ENCODE results near the gene ZER1. TPM values are rescaled to one million over a fixed set of nuclear protein-coding genes. Genes with fewer than 3 reads are reported as not detected.

The ZER1 gene
- total RNA-seq, 2 experiments from 2014 or later: 11.0 to 15.1 TPM

DNA sequence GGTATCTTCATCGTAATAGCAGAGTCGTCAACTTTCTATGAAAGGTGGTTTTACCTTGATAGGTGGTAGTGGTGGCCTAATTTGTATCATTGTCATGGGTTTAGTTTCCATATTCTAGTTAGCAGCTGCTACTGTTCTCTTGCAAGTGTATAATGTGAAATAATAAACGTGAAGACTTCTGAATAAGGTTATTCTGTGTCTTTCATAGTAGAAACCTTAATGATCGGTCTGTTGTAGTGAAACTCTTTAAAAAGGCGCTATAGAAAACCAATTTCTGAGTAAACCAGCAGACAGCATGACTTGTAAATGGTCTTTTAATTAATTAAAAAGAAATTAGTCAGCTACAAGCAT is 81.1 kb downstream of the ZER1 start:
- Histone ChIP-seq H3K9me2 (ENCODE audit: insufficient read depth, low read length) (no peaks in the 10 kb centered on the region), H3K27ac (ENCODE audit: low read depth, low read length, poor library complexity, severe bottlenecking) (peak overlapping the region; percentile 59), H3K79me2 (ENCODE audit: insufficient read depth, low read depth, low read length) (peaks cover 76% of the 10 kb centered on the region), H2AFZ (ENCODE audit: low read length) (no peak overlapping the region), H3K4me3 (ENCODE audit: low read depth, low read length, poor library complexity, severe bottlenecking) (peak overlapping the region; percentile 92), H3K9me3 (ENCODE audit: low read length) (no peaks in the 10 kb centered on the region), H3K4me1 (ENCODE audit: insufficient read depth, low read length, poor library complexity, severe bottlenecking) (peaks cover 40% of the 10 kb centered on the region), H3K36me3 (ENCODE audit: insufficient read depth, low read length) (peaks cover 65% of the 10 kb centered on the region), H3K4me2 (ENCODE audit: low read length) (peak overlapping the region; percentile 93), H4K20me1 (ENCODE audit: insufficient read depth, low read length) (peaks cover 34% of the 10 kb centered on the region)
- ChIA-PET POLR2A (interaction anchor here (1.3 kb wide), 1 partner anchor 34 kb away, joined by 3 read pairs; no protein-coding TSS in a partner anchor), CTCF (ENCODE audit: unreplicated experiment) (no interaction called here)
- no TSS peak for BruUV-seq (replicated peaks)
- intact Hi-C loops (cut with micrococcal nuclease; ENCODE audit: unreplicated experiment): no loop called here
- no peak for DNase-seq (ENCODE audit: low spot score)
- TF ChIP-seq, protein P1, sequence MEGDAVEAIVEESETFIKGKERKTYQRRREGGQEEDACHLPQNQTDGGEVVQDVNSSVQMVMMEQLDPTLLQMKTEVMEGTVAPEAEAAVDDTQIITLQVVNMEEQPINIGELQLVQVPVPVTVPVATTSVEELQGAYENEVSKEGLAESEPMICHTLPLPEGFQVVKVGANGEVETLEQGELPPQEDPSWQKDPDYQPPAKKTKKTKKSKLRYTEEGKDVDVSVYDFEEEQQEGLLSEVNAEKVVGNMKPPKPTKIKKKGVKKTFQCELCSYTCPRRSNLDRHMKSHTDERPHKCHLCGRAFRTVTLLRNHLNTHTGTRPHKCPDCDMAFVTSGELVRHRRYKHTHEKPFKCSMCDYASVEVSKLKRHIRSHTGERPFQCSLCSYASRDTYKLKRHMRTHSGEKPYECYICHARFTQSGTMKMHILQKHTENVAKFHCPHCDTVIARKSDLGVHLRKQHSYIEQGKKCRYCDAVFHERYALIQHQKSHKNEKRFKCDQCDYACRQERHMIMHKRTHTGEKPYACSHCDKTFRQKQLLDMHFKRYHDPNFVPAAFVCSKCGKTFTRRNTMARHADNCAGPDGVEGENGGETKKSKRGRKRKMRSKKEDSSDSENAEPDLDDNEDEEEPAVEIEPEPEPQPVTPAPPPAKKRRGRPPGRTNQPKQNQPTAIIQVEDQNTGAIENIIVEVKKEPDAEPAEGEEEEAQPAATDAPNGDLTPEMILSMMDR (conservative IDR thresholded peaks at IDR 0.05; ENCODE audit: low read length): no peak
- TF ChIP-seq EZH2phosphoT487 (IDR thresholded peaks at IDR 0.05; ENCODE audit: borderline replicate concordance, low read depth, low read length): no peak

DNA sequence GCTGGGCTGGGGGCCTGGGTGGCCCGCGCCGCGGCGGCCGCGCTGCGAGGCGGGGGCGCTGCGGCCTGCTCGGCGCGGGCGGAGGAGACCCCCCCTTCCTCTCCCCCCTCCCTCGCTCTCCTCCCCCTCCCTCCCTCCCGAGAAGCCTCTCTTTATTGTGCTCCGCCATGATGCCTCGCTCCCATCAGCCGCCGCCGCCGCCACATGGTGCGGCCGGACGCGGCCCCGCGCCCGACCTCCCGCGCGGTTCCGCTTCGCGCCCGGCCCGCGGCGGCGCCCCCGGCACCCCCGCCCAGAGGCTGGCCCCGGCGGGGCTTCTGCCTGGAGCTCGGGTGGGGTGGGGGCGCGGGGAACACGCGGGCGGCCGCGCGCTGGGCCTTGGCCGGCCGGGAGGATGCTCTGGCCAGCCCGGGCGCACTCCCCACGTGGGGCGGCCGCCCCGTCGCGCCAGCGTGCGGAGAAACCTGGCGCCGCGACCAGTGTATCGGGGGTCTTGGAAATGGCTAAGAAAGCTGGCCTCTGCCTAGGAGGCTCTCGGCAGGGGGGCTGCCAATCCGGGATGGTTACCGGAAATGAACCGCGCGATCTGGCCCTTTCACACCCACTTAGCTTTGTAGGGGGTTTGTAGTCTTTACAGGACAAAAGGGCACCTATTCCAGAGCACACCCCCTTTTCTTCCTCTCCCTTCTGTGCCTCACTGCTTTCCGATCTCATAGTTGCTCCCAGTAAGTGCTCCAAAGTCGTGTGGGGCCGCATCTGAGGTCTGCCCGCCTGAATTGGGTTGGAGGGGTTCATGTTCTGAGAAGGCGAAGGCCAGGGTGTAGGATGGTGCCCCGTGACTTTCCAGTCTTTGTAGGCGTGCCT is 81.7 kb downstream of the ZER1 start:
- Histone ChIP-seq H3K36me3 (ENCODE audit: insufficient read depth, low read length) (peaks cover 67% of the 10 kb centered on the region), H3K9me2 (ENCODE audit: insufficient read depth, low read length) (no peaks in the 10 kb centered on the region), H3K9me3 (ENCODE audit: low read length) (no peaks in the 10 kb centered on the region), H3K79me2 (ENCODE audit: insufficient read depth, low read depth, low read length) (peaks cover 82% of the 10 kb centered on the region), H3K4me2 (ENCODE audit: low read length) (peak overlapping the region; percentile 93), H3K4me3 (ENCODE audit: low read depth, low read length, poor library complexity, severe bottlenecking) (peak overlapping the region; percentile 92), H2AFZ (ENCODE audit: low read length) (no peak overlapping the region), H4K20me1 (ENCODE audit: insufficient read depth, low read length) (peaks cover 34% of the 10 kb centered on the region), H3K4me1 (ENCODE audit: insufficient read depth, low read length, poor library complexity, severe bottlenecking) (peaks cover 40% of the 10 kb centered on the region), H3K27ac (ENCODE audit: low read depth, low read length, poor library complexity, severe bottlenecking) (peak overlapping the region; percentile 59)
- TF ChIP-seq, protein P1 (conservative IDR thresholded peaks at IDR 0.05; ENCODE audit: low read length): no peak
- TF ChIP-seq EZH2phosphoT487 (IDR thresholded peaks at IDR 0.05; ENCODE audit: borderline replicate concordance, low read depth, low read length): no peak
- peak; percentile 71 for DNase-seq (ENCODE audit: low spot score)
- ChIA-PET POLR2A (interaction anchor here (0.7 to 1.1 kb wide), 3 partner anchors 11 to 101 kb away, joined by 3 to 4 read pairs (median 3); no protein-coding TSS in a partner anchor), CTCF (ENCODE audit: unreplicated experiment) (interaction anchor here (0.6 to 0.7 kb wide), 2 partner anchors 192 to 623 kb away, joined by 3 to 8 read pairs; partner anchors contain the start of genes KYAT1, LRRC8A and NAIF1)
- no TSS peak for BruUV-seq (replicated peaks)
- intact Hi-C loops (cut with micrococcal nuclease; ENCODE audit: unreplicated experiment): loop anchor here (2.0 to 10.0 kb wide), 4 partner anchors 43 to 1355 kb away; partner anchors contain the start of genes FNBP1 and SPTAN1

Data from OCI-LY7 (cell line).